Activated CD8-positive, alpha-beta T cell treated with anti-CD3 and anti-CD28 coated beads for 36 hours (primary cell): ENCODE measurements around the gene PGM2. TPM values are rescaled to one million over a fixed set of nuclear protein-coding genes. Genes with fewer than 3 reads are reported as not detected.

Source experiments
- ATAC-seq: fragments of 200-7000 bp; cut with Tn5 transposase; one replicate; pipeline ENCODE4 v1.10.0; 2021; ENCODE audit warnings: mild to moderate bottlenecking, moderate library complexity
- CTCF ChIA-PET: fragments of 350-600 bp; sonication (Branson Sonifier 250); formaldehyde crosslinking; loops from one replicate; lab custom pipeline; 2021; ENCODE audit warnings: antibody characterized with exemption; lab: Charles Lee
- POLR2A ChIA-PET: fragments of 350-600 bp; sonication (Branson Sonifier 250); formaldehyde crosslinking; loops from one replicate; lab custom pipeline; 2021; ENCODE audit warnings: antibody characterized with exemption; lab: Charles Lee
- DNase-seq: peaks from one replicate; pipeline ENCODE4 v3.0.0-alpha.2; 2020
- H3K27ac Mint-ChIP-seq: one replicate; pipeline ENCODE4 v1.8.0; 2021; ENCODE audit warnings: mild to moderate bottlenecking, mixed read lengths
- H3K27me3 Mint-ChIP-seq: one replicate; pipeline ENCODE4 v1.8.0; 2021; ENCODE audit warnings: mixed read lengths
- H3K36me3 Mint-ChIP-seq: one replicate; pipeline ENCODE4 v1.8.0; 2021; ENCODE audit warnings: low read depth, mixed read lengths
- H3K4me1 Mint-ChIP-seq: one replicate; pipeline ENCODE4 v1.8.0; 2021; ENCODE audit warnings: low read depth, mixed read lengths
- H3K4me3 Mint-ChIP-seq: one replicate; pipeline ENCODE4 v1.8.0; 2021; ENCODE audit warnings: mild to moderate bottlenecking, moderate library complexity, mixed read lengths
- H3K9me3 Mint-ChIP-seq: one replicate; pipeline ENCODE4 v1.8.0; 2021; ENCODE audit warnings: mixed read lengths
- intact Hi-C: fragments of 100-400 bp; cut with micrococcal nuclease; formaldehyde crosslinking; loops from one replicate; pipeline ENCODE4 v1.10.0; 2022
- total RNA-seq, 2 experiments: library from RNA; stranded (reverse); gene quantifications; one replicate each; pipeline ENCODE4 v1.2.3, GENCODE V29; 2021
- TF ChIP-seq, protein P1 (sequence below): fragments of 200-600 bp; IDR thresholded peaks from one replicate; pipeline ENCODE4 v1.8.0; 2022; ENCODE audit warnings: antibody characterized with exemption, mild to moderate bottlenecking

PGM2 gene
- total RNA-seq, 2 experiments from 2014 or later = 63.0 to 67.6 TPM

- CTCF ChIA-PET = interaction anchor here (0.9 to 2.9 kb wide), 3 partner anchors 64 to 89 kb away, joined by 3 to 19 read pairs (median 4); partner anchors contain the start of gene PGM2
- Mint-ChIP-seq H3K36me3 (peaks cover 3% of the 10 kb centered on the region), H3K4me3 (peak overlapping the region; percentile 80), H3K9me3 (no peaks in the 10 kb centered on the region), H3K27me3 (no peaks in the 10 kb centered on the region), H3K4me1 (peaks cover 37% of the 10 kb centered on the region), H3K27ac (peak overlapping the region; percentile 25)
- DNase-seq = peak; percentile 53
- peak; percentile 19 for ATAC-seq
- POLR2A ChIA-PET = interaction anchor here (0.6 to 3.0 kb wide), 10 partner anchors 9 to 161 kb away, joined by 3 to 21 read pairs (median 4); no protein-coding TSS in a partner anchor
- intact Hi-C loops = loop anchor here (2.0 to 10.0 kb wide), 3 partner anchors 37 to 145 kb away; partner anchors contain the start of gene PGM2
- TF ChIP-seq, protein P1, sequence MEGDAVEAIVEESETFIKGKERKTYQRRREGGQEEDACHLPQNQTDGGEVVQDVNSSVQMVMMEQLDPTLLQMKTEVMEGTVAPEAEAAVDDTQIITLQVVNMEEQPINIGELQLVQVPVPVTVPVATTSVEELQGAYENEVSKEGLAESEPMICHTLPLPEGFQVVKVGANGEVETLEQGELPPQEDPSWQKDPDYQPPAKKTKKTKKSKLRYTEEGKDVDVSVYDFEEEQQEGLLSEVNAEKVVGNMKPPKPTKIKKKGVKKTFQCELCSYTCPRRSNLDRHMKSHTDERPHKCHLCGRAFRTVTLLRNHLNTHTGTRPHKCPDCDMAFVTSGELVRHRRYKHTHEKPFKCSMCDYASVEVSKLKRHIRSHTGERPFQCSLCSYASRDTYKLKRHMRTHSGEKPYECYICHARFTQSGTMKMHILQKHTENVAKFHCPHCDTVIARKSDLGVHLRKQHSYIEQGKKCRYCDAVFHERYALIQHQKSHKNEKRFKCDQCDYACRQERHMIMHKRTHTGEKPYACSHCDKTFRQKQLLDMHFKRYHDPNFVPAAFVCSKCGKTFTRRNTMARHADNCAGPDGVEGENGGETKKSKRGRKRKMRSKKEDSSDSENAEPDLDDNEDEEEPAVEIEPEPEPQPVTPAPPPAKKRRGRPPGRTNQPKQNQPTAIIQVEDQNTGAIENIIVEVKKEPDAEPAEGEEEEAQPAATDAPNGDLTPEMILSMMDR = no peak
Observed at GRCh38 chr4:37889849-37890800, 63.6 kb downstream of the PGM2 start.

DNA sequence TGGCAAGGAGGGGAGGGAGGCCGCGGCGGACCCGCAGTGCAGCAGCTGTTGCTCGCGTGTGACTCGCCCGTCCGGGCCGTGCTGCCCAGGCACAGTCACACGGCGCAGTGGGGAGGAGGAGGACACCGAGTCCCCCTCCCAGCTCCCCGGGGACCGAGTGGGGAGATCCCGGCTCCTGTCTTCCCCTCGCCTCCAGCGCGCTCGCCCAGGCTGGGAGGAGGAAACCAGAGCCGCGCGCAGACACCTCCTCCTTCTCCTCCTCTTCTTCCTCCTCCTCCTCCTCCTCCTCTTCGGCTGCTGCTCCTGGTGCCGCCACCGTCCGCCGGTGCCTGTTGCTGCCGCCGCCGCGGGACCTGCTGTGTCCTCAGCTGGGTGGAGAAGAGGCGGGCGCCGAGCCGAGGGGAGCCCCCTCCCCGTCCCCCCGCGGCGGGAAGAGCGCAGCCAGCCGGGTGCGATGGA lies 64.3 kb downstream of the PGM2 start, which contains the start of gene TBC1D1:
TSS of gene TBC1D1 (plus strand) at position 284 of the 459 bp plus-strand sequence. CDS start 11,012 bp downstream, outside the sequence.
- ATAC-seq (peak; percentile 17), DNase-seq (peak; percentile 59)
- Mint-ChIP-seq H3K4me3 (peak within 1 kb of the TSS; percentile 80), H3K36me3 (peaks cover 3% of the 10 kb centered on the region), H3K9me3 (no peaks in the 10 kb centered on the region), H3K27ac (peak within 1 kb of the TSS; percentile 94), H3K27me3 (no peaks in the 10 kb centered on the region), H3K4me1 (peaks cover 39% of the 10 kb centered on the region)
- TF ChIP-seq, protein P1 = no peak
- POLR2A ChIA-PET = interaction anchor here (1.1 to 3.0 kb wide), 9 partner anchors 10 to 87 kb away, joined by 3 to 21 read pairs (median 6); partner anchors contain the start of gene PGM2
- intact Hi-C loops = loop anchor here (2.0 to 10.0 kb wide), 3 partner anchors 36 to 144 kb away; partner anchors contain the start of gene PGM2
- CTCF ChIA-PET = interaction anchor here (0.6 to 2.9 kb wide), 3 partner anchors 16 to 87 kb away, joined by 3 to 19 read pairs (median 4); no protein-coding TSS in a partner anchor

- ATAC-seq = peak; percentile 72
- CTCF ChIA-PET = interaction anchor here (0.6 to 2.9 kb wide), 6 partner anchors 13 to 127 kb away, joined by 3 to 19 read pairs (median 4); no protein-coding TSS in a partner anchor
- intact Hi-C loops = loop anchor here (2.0 to 10.0 kb wide), 5 partner anchors 36 to 143 kb away; partner anchors contain the start of gene PGM2
- Mint-ChIP-seq H3K27ac (peak overlapping the region; percentile 94), H3K27me3 (no peaks in the 10 kb centered on the region), H3K36me3 (peaks cover 3% of the 10 kb centered on the region), H3K4me3 (peak overlapping the region; percentile 80), H3K9me3 (no peaks in the 10 kb centered on the region), H3K4me1 (peaks cover 45% of the 10 kb centered on the region)
- TF ChIP-seq, protein P1 = no peak
- POLR2A ChIA-PET = interaction anchor here (0.9 to 3.0 kb wide), 10 partner anchors 10 to 86 kb away, joined by 3 to 21 read pairs (median 5); partner anchors contain the start of gene PGM2
- DNase-seq = peak; percentile 88
Observed at GRCh38 chr4:37891260-37892159, 65.0 kb downstream of the PGM2 start.

DNA sequence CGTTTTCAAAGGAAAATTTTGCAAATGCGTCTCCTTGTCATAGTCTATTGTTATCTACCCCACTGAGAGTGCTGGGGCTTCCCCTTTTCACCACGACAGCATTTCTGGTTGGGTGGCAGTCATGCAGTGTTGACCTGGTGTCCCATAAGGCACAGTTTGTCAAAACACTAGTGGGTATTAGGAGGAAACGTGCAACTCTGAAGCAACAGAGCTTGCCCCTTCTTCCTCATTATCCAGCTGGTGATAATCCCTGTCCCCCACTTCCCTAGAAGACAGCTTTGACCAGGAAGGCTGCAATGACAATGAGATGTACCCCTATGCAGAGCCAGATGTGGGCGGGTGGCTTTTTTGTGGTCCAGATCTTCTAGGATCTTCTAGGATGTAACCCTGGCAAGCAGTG lies 66.2 kb downstream of the PGM2 start:
- intact Hi-C loops = loop anchor here (2.0 to 10.0 kb wide), 4 partner anchors 35 to 142 kb away; no protein-coding TSS in a partner anchor
- CTCF ChIA-PET = interaction anchor here (0.6 to 2.9 kb wide), 6 partner anchors 10 to 142 kb away, joined by 3 to 19 read pairs (median 6); no protein-coding TSS in a partner anchor
- Mint-ChIP-seq H3K4me3 (peak overlapping the region; percentile 80), H3K4me1 (peaks cover 54% of the 10 kb centered on the region), H3K9me3 (no peaks in the 10 kb centered on the region), H3K27me3 (no peaks in the 10 kb centered on the region), H3K36me3 (peaks cover 3% of the 10 kb centered on the region), H3K27ac (peak overlapping the region; percentile 94)
- DNase-seq (peak; percentile 78), ATAC-seq (peak; percentile 58)
- POLR2A ChIA-PET = interaction anchor here (0.5 to 3.0 kb wide), 10 partner anchors 9 to 439 kb away, joined by 3 to 21 read pairs (median 3); partner anchors contain the start of gene PGM2
- TF ChIP-seq, protein P1 = no peak
